Measurements from ENCODE around the gene CCNI2.
"Not testable (repeated sequence)": the region's sequence is repeated elsewhere in the genome, so short reads cannot be mapped to it uniquely, and the experiment has no call there.

The CCNI2 gene

DNA sequence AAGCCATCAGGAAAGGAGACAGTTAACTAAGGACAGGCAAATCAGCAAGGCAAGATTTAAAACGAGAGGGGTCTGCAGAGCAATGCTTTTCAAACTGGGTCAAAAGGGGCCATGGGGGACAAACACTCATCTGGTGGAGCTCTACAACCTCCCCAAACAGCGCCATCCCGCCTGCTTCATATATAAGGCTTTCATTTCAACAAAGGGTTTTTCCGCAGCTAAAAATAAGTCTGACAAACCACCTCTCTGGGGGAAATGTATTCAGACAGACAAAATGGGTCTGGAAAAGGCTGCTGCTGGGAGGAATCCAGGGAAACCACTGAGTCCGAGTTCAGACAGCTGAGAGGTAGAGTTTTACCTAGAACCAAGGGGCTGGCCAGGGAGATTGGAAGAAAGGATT lies 38.1 kb downstream of the CCNI2 start:
- DNase-seq, result peak; percentile 60

GRCh38 chr5:132785864-132786263 lies 38.6 kb downstream of the CCNI2 start:
- no peak for DNase-seq

GRCh38 chr5:132787076-132787475 lies 39.9 kb downstream of the CCNI2 start:
- peak; percentile 78 for DNase-seq

- no peak for DNase-seq
These were observed 41.3 kb downstream of the CCNI2 start for GRCh38 chr5:132788508-132788907.

- DNase-seq, result no peak
These were observed 42.0 kb downstream of the CCNI2 start for GRCh38 chr5:132788990-132789886.

DNA sequence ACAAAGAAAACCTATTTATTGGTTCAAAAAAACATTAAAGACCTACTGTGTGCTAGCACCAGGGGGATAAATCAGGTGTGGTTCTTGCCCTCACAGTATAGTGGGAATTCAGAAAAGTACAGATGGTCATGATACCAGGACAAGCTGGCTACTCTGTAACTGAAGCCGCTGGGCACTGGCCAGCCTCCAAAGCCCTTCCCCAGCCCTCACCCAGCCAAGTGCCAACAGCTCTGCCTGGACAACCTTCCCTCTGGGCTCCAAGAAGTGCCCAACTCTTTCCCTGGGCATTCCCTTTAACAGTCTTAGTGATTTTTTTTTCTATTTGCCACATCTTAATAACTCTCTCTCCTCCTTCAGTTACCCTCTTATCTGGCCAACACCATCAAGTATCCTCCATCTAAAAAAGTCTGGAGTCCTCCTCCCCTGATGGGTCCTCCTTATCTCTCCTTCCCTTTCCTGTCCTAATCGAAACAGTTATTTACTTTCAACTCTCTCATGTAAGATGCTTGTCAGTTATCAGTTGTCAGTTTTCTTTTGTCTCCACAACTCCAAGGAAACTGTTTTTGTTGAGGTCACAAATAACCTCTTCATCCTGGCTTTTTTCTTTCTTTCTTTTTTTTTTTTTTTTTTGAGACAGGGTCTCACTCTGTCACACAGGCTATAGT lies 43.1 kb downstream of the CCNI2 start:
- no peak for DNase-seq

DNA sequence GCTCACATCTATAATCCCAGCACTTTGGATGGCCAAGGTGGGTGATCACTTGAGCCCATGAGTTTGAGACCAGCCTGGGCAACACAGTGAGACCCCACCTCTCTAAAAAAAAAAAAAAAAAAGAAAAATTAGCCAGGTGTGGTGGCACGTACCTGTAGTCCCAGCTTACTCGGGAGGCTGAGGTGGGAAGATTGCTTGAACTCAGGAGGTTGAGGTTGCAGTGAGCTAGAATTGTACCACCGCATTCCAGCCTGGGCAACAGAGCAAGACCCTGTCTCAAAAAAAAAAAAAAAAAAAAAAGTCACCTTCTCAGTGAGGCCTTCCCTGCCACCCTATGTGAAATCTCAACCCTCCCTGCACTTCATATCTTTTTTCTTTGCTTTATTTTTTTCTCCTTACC lies 43.8 kb downstream of the CCNI2 start:
- DNase-seq, result no peak

GRCh38 chr5:132797651-132798050 lies 50.4 kb downstream of the CCNI2 start:
- DNase-seq, result no peak

- DNase-seq, result no peak
These were observed 52.2 kb downstream of the CCNI2 start for GRCh38 chr5:132799392-132799791.

- no peak for DNase-seq
These were observed 53.3 kb downstream of the CCNI2 start for GRCh38 chr5:132800545-132800944.

GRCh38 chr5:132802044-132802684 lies 54.9 kb downstream of the CCNI2 start:
- no peak for DNase-seq

DNA sequence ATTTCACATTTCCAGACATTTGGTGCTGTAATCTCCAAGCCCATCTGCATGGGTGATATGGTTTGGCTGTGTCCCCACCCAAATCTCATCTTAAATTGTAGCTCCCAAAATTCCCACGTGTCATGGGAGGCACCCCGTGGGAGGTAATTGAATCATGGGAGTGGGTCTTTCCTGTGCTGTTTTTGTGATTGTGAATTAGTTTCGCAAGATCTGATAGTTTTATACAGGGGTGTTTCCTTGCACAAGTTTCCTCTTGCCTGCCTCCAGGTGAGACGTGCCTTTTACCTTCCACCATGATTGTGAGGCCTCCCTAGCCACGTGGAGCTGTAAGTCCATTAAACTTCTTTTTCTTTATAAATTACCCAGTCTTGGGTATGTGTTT lies 55.5 kb downstream of the CCNI2 start:
- not testable (repeated sequence) for DNase-seq
